ENCODE results near the gene GHRH. TPM values are rescaled to one million over a fixed set of nuclear protein-coding genes. Genes with fewer than 3 reads are reported as not detected.

Gene GHRH
- total RNA-seq, 3 donors from 2014 or later (not counting 1 experiment from before 2014, with no cell fraction given), result not detected

- Mint-ChIP-seq H3K9me3 (no peaks in the 10 kb centered on the region), H3K27me3 (ENCODE audit: low read depth in 2 of 2) (no peaks in the 10 kb centered on the region), H3K4me3 (no peak overlapping the region), H3K36me3 (peaks cover 8% of the 10 kb centered on the region), H3K4me1 (no peaks in the 10 kb centered on the region), H3K27ac (no peak overlapping the region)
- Histone ChIP-seq H3K27me3 (ENCODE audit: control insufficient read depth, insufficient read depth, low read length) (no peaks in the 10 kb centered on the region), H3K4me1 (ENCODE audit: control insufficient read depth, insufficient read depth, low read length) (no peaks in the 10 kb centered on the region), H3K4me3 (ENCODE audit: low read length) (no peak overlapping the region), H3K36me3 (ENCODE audit: control insufficient read depth, insufficient read depth, low read length) (peaks cover 79% of the 10 kb centered on the region), H3K9me3 (ENCODE audit: control insufficient read depth, insufficient read depth, low read length) (no peaks in the 10 kb centered on the region), H3K27ac (ENCODE audit: low read length) (no peak overlapping the region)
- no peak for ATAC-seq
- no peak for DNase-seq
- intact Hi-C loops (cut with micrococcal nuclease), result no loop called here
- no peak for TF ChIP-seq CTCF (IDR thresholded peaks at IDR 0.05)
- WGBS (ENCODE audit: insufficient coverage), result 96% methylated on average over 6 of the region's 6 CpGs
Measured at GRCh38 chr20:37209661-37210314, 51.8 kb downstream of the GHRH start.

GRCh38 chr20:37209193-37209592 lies 52.4 kb downstream of the GHRH start:
- TF ChIP-seq CTCF (IDR thresholded peaks at IDR 0.05), result no peak
- no peak overlapping the region for H3K4me3 Mint-ChIP-seq
- Histone ChIP-seq H3K36me3 (ENCODE audit: control insufficient read depth, insufficient read depth, low read length) (peaks cover 79% of the 10 kb centered on the region), H3K4me3 (ENCODE audit: low read length) (no peak overlapping the region), H3K4me1 (ENCODE audit: control insufficient read depth, insufficient read depth, low read length) (no peaks in the 10 kb centered on the region), H3K9me3 (ENCODE audit: control insufficient read depth, insufficient read depth, low read length) (no peaks in the 10 kb centered on the region), H3K27me3 (ENCODE audit: control insufficient read depth, insufficient read depth, low read length) (no peaks in the 10 kb centered on the region), H3K27ac (ENCODE audit: low read length) (no peak overlapping the region)
- no peak for ATAC-seq
- 96% methylated on average over 3 of the region's 3 CpGs for WGBS (ENCODE audit: insufficient coverage)
- H3K9me3 Mint-ChIP-seq, result no peaks in the 10 kb centered on the region
- H3K27ac Mint-ChIP-seq, result no peak overlapping the region
- H3K27me3 Mint-ChIP-seq (ENCODE audit: low read depth in 2 of 2), result no peaks in the 10 kb centered on the region
- intact Hi-C loops (cut with micrococcal nuclease), result no loop called here
- no peak for DNase-seq
- peaks cover 14% of the 10 kb centered on the region for H3K36me3 Mint-ChIP-seq
- H3K4me1 Mint-ChIP-seq, result no peaks in the 10 kb centered on the region

DNA sequence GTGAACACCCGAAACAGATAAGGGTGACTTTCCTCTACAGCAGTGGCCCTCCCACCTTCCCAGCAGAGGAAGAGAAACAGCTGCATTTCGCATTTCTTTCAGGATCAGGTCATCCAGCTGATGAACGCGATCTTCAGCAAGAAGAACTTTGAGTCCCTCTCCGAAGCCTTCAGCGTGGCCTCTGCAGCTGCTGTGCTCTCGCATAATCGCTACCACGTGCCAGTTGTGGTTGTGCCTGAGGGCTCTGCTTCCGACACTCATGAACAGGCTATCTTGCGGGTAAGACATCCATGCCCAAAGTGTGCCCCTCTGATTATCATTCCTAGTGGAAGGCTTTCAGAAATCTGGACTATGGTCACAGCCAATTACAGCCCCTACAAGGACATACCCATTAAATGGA lies 54.4 kb downstream of the GHRH start:
- no peak overlapping the region for H3K4me3 ChIP-seq (ENCODE audit: low read length)
- H3K4me1 ChIP-seq (ENCODE audit: control insufficient read depth, insufficient read depth, low read length), result no peaks in the 10 kb centered on the region
- Mint-ChIP-seq H3K27ac (no peak overlapping the region), H3K27me3 (ENCODE audit: low read depth in 2 of 2) (no peaks in the 10 kb centered on the region), H3K4me1 (no peaks in the 10 kb centered on the region), H3K9me3 (no peaks in the 10 kb centered on the region), H3K4me3 (no peak overlapping the region), H3K36me3 (peaks cover 19% of the 10 kb centered on the region)
- WGBS (ENCODE audit: insufficient coverage), result 96% methylated on average over 11 of the region's 11 CpGs
- H3K9me3 ChIP-seq (ENCODE audit: control insufficient read depth, insufficient read depth, low read length), result no peaks in the 10 kb centered on the region
- ATAC-seq, result no peak
- no peak for DNase-seq
- intact Hi-C loops (cut with micrococcal nuclease), result no loop called here
- TF ChIP-seq CTCF (IDR thresholded peaks at IDR 0.05), result no peak
- H3K27ac ChIP-seq (ENCODE audit: low read length), result no peak overlapping the region
- H3K27me3 ChIP-seq (ENCODE audit: control insufficient read depth, insufficient read depth, low read length), result no peaks in the 10 kb centered on the region
- peaks cover 78% of the 10 kb centered on the region for H3K36me3 ChIP-seq (ENCODE audit: control insufficient read depth, insufficient read depth, low read length)

- H3K36me3 ChIP-seq (ENCODE audit: control insufficient read depth, insufficient read depth, low read length), result peaks cover 86% of the 10 kb centered on the region
- H3K36me3 Mint-ChIP-seq, result peaks cover 19% of the 10 kb centered on the region
- ATAC-seq (no peak), DNase-seq (no peak)
- WGBS (ENCODE audit: insufficient coverage), result 88% methylated on average over 2 of the region's 2 CpGs
- H3K9me3 ChIP-seq (ENCODE audit: control insufficient read depth, insufficient read depth, low read length), result no peaks in the 10 kb centered on the region
- no peak overlapping the region for H3K27ac Mint-ChIP-seq
- no peak overlapping the region for H3K4me3 Mint-ChIP-seq
- no peaks in the 10 kb centered on the region for H3K27me3 ChIP-seq (ENCODE audit: control insufficient read depth, insufficient read depth, low read length)
- intact Hi-C loops (cut with micrococcal nuclease), result no loop called here
- no peak for TF ChIP-seq CTCF (IDR thresholded peaks at IDR 0.05)
- H3K4me1 ChIP-seq (ENCODE audit: control insufficient read depth, insufficient read depth, low read length), result no peaks in the 10 kb centered on the region
- no peaks in the 10 kb centered on the region for H3K27me3 Mint-ChIP-seq (ENCODE audit: low read depth in 2 of 2)
- H3K4me3 ChIP-seq (ENCODE audit: low read length), result no peak overlapping the region
- no peaks in the 10 kb centered on the region for H3K9me3 Mint-ChIP-seq
- H3K4me1 Mint-ChIP-seq, result no peaks in the 10 kb centered on the region
- no peak overlapping the region for H3K27ac ChIP-seq (ENCODE audit: low read length)
Measured at GRCh38 chr20:37205794-37206193, 55.8 kb downstream of the GHRH start.

All from natural killer cell (primary cell).